Mesothelial cell of epicardium (in vitro differentiated cells): Measurements from ENCODE around the gene ALG1. TPM values are rescaled to one million over a fixed set of nuclear protein-coding genes. Genes with fewer than 3 reads are reported as not detected.

Experiments used
- DNase-seq, 2 experiments: peaks; one replicate each; pipeline ENCODE4 v3.0.0; 2021; ENCODE audit warnings: low spot score in 2 of 2; ENCODE audit not compliant: unreplicated experiment in 2 of 2
- H3K27ac Mint-ChIP-seq: 2 replicates; pipeline ENCODE4 v1.8.0; 2021; ENCODE audit warnings: mixed read lengths
- H3K27me3 Mint-ChIP-seq: 2 replicates; pipeline ENCODE4 v1.8.0; 2021; ENCODE audit warnings: low read depth, mixed read lengths
- H3K36me3 Mint-ChIP-seq: 2 replicates; pipeline ENCODE4 v1.8.0; 2021; ENCODE audit warnings: mixed read lengths
- H3K4me1 Mint-ChIP-seq: 2 replicates; pipeline ENCODE4 v1.8.0; 2021; ENCODE audit warnings: mixed read lengths
- H3K4me3 Mint-ChIP-seq: 2 replicates; pipeline ENCODE4 v1.8.0; 2021; ENCODE audit warnings: mild to moderate bottlenecking, moderate library complexity, mixed read lengths
- H3K9me3 Mint-ChIP-seq: 2 replicates; pipeline ENCODE4 v1.8.0; 2021; ENCODE audit warnings: mixed read lengths
- total RNA-seq: library from RNA; stranded (reverse); gene quantifications from 3 replicates; pipeline ENCODE4 v1.2.1, GENCODE V29; 2021
- TF ChIP-seq, protein P1 (sequence below): fragments of 200-600 bp; sonication (generic); IDR thresholded peaks from one replicate; pipeline ENCODE4 v1.5.0; 2021; ENCODE audit warnings: antibody characterized with exemption; ENCODE audit not compliant: unreplicated experiment

Gene ALG1
- total RNA-seq, 1 donor from 2014 or later = 21.3 TPM

DNA sequence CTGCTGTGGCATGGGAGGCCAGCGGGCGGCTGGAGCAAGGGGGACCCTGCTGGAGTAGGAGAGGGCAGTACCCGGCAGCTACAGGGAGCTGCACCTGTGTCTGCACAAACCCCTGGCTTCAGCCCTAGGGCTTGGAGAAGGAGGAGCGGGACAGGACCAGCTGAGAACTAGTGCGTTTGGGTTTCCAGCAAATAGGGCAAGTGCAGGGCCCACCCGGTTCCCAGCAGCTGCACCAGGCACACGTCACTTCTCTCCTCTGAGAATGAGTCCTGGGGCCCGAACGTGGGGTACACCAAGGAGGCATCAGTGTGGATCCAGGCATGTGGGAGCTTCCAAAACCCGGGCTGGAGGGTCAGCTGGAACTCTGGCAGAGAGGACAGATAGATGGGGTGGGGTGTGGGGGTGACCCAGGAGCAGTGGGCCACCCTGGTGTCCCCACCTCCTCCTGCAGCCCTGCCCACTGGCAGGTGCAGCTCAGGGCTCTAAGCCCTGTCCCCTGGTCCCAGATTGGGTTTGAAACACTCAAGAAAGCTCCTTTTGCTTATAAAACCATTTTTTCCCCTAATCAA lies 11.5 kb upstream of the ALG1 start:
- Mint-ChIP-seq H3K4me1 (no peaks in the 10 kb centered on the region), H3K27me3 (peaks cover 28% of the 10 kb centered on the region), H3K9me3 (no peaks in the 10 kb centered on the region), H3K27ac (no peak overlapping the region), H3K36me3 (no peaks in the 10 kb centered on the region), H3K4me3 (no peak overlapping the region)
- TF ChIP-seq, protein P1, sequence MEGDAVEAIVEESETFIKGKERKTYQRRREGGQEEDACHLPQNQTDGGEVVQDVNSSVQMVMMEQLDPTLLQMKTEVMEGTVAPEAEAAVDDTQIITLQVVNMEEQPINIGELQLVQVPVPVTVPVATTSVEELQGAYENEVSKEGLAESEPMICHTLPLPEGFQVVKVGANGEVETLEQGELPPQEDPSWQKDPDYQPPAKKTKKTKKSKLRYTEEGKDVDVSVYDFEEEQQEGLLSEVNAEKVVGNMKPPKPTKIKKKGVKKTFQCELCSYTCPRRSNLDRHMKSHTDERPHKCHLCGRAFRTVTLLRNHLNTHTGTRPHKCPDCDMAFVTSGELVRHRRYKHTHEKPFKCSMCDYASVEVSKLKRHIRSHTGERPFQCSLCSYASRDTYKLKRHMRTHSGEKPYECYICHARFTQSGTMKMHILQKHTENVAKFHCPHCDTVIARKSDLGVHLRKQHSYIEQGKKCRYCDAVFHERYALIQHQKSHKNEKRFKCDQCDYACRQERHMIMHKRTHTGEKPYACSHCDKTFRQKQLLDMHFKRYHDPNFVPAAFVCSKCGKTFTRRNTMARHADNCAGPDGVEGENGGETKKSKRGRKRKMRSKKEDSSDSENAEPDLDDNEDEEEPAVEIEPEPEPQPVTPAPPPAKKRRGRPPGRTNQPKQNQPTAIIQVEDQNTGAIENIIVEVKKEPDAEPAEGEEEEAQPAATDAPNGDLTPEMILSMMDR = no peak
- no peak for DNase-seq

DNA sequence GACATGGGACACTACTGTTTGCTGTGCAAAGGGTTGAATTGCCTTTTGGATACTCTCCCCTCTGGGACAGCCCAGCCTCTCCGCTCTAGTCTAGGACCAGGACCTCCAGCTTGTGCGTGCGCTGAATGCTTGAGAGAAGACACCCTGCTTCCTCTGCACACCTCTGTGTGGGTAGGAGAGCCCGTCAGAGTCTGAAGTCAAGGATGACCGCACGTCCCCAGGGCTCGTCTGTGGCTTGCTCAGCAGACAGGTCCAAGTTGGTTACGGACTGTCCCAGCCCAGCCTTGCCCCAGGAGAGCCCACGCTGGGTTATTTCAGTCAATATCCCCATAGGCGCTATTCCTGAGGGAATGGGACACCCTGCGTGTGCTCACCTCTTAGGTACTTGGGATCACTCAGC lies 9.6 kb upstream of the ALG1 start:
- Mint-ChIP-seq H3K36me3 (no peaks in the 10 kb centered on the region), H3K27me3 (peaks cover 35% of the 10 kb centered on the region), H3K4me3 (no peak overlapping the region), H3K9me3 (no peaks in the 10 kb centered on the region), H3K27ac (no peak overlapping the region), H3K4me1 (no peaks in the 10 kb centered on the region)
- no peak for DNase-seq
- TF ChIP-seq, protein P1 = no peak

DNA sequence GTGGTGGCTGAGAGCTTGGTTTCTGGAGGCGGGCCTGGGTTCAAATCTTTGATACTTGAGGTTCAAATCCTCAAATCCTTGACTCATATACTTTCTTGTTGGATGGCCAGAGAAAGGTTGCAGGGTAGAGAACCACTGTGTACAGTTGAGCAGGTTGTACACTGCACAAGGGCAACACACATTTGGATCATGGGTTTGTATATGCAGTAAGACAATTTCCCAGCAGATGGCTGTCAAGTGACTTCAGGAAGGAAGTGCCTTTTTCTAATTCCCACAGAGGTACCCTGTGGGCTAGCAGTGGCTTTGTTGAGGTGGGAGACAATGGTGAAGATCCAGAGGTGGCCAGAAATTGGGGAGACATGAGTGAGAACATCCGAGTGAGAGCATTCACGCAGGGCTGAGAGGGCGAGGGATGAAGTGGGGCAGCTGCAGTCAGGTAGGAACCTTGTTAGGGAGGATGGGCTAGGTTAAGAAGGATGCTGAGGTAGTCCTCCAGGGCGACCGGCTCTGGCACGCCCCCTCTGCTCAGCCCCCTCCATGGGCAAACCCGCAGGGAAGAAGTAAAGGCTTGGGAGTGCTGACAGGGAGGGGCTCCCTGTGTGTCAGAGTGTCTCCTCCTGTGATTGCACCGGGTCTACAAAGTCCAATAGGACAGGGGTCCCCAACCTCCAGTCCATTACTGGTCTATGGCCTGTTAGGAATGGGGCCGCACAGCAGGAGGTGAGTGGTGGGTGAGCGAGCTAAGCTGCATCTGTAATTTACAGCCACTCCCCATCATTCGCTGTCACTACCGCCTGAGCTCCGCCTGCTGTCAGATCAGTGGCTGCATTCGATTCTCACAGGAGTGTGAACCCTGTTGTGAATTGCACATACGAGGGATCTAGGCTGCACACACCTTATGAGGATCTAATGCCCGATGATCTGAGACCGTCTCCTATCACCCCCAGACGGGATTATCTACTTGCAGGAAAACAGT lies 8.6 kb upstream of the ALG1 start:
- peaks cover 36% of the 10 kb centered on the region for H3K27me3 Mint-ChIP-seq
- no peaks in the 10 kb centered on the region for H3K36me3 Mint-ChIP-seq
- H3K27ac Mint-ChIP-seq = no peak overlapping the region
- H3K4me3 Mint-ChIP-seq = no peak overlapping the region
- H3K4me1 Mint-ChIP-seq = no peaks in the 10 kb centered on the region
- DNase-seq = no peak
- TF ChIP-seq, protein P1 = no peak
- no peaks in the 10 kb centered on the region for H3K9me3 Mint-ChIP-seq

DNA sequence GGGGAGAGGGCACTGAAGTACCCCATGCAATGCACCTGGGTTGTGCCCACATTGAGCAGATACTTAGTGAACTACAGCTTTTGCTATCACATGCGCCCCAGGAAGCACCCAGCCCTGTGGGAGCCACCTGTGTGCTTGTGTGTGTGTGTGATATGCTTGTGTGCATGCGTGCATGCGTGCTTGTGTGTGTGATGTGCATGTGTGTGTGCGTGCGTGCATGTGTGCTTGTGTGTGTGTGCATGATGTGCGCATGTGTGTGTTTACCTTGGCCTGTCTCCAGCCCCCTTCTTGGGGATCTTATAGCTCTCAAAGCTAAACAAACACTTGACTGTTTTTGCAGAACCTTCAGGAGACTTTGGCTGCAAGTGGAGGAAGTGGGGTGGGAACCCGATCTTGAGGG lies 6.7 kb upstream of the ALG1 start:
- H3K4me1 Mint-ChIP-seq = no peaks in the 10 kb centered on the region

DNA sequence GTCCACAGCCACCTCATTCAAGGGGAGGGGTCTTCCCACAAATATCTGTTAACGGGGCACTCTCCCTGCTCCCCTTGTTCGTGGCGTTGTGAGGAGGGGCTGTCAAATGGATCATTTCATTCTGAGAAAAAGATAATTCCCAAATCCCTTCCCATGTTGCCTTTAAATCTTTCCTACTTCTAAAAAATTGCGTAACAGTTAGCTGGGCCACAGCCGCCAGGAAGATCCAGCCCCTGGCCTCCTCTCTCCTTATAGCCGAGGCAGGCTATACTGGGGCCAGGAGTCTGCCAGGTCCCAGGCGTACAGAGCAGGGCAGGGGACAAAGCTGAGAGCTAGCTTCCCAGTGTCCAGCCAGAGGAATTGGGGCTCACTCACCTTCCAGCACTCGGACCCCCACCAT lies 6.3 kb upstream of the ALG1 start:
- Mint-ChIP-seq H3K4me3 (no peak overlapping the region), H3K4me1 (no peaks in the 10 kb centered on the region), H3K9me3 (no peaks in the 10 kb centered on the region), H3K36me3 (no peaks in the 10 kb centered on the region), H3K27me3 (peaks cover 39% of the 10 kb centered on the region), H3K27ac (no peak overlapping the region)
- TF ChIP-seq, protein P1 = no peak
- DNase-seq = no peak

More for the DNA sequence above, 6.7 kb upstream of the ALG1 start:
- DNase-seq = no peak
- H3K9me3 Mint-ChIP-seq = no peaks in the 10 kb centered on the region
- H3K36me3 Mint-ChIP-seq = no peaks in the 10 kb centered on the region
- no peak overlapping the region for H3K4me3 Mint-ChIP-seq
- no peak overlapping the region for H3K27ac Mint-ChIP-seq
- TF ChIP-seq, protein P1 = no peak
- H3K27me3 Mint-ChIP-seq = peaks cover 39% of the 10 kb centered on the region
